ENCODE measurements around the gene CAMK1D. TPM values are rescaled to one million over a fixed set of nuclear protein-coding genes. Genes with fewer than 3 reads are reported as not detected.

The CAMK1D gene
- polyA plus RNA-seq, 2 of the 4 experiments (the other 2 are of a cell fraction), result 6.6 to 12.5 TPM

DNA sequence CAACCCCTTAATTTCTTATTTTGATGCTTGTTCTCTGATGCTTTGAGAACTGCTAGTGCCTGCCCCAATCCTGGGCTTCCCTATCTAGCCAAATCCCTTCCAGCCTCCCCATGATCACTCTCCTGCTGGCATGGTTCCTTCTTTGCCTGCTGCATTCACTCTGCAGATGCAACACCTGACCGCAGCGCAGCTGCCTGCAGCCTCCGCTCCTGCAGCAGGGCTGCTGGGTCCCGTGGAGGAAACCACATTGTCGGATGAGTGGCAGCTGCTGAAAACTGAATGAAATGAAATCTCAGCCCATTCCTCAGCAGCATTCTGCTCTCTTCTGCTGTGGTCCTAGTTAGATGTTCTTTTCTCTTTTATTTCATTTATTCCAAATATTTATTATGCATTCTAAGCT, 331.9 kb downstream of the CAMK1D start:
- 97% methylated on average over 5 of the region's 5 CpGs for WGBS (ENCODE audit: missing lambda C conversion rate)
- H3K4me2 ChIP-seq, result no peak overlapping the region
- DNase-seq (ENCODE audit: low read depth in 1 of 2, low spot score in 1 of 2) (no peak), ATAC-seq (no peak), FAIRE-seq (no peak)
- TF ChIP-seq, protein P1, sequence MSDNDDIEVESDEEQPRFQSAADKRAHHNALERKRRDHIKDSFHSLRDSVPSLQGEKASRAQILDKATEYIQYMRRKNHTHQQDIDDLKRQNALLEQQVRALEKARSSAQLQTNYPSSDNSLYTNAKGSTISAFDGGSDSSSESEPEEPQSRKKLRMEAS (IDR thresholded peaks at IDR 0.05), result no peak
- TF ChIP-seq BHLHE40 (IDR thresholded peaks at IDR 0.05; ENCODE audit: low read depth, low read length), result no peak
- no peak for TF ChIP-seq MYC (IDR thresholded peaks at IDR 0.05; ENCODE audit: borderline replicate concordance, low read length)
- TF ChIP-seq, protein P2, sequence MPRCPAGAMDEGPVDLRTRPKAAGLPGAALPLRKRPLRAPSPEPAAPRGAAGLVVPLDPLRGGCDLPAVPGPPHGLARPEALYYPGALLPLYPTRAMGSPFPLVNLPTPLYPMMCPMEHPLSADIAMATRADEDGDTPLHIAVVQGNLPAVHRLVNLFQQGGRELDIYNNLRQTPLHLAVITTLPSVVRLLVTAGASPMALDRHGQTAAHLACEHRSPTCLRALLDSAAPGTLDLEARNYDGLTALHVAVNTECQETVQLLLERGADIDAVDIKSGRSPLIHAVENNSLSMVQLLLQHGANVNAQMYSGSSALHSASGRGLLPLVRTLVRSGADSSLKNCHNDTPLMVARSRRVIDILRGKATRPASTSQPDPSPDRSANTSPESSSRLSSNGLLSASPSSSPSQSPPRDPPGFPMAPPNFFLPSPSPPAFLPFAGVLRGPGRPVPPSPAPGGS (IDR thresholded peaks at IDR 0.05), result no peak
- TF ChIP-seq CBX2 (IDR thresholded peaks at IDR 0.05; ENCODE audit: borderline replicate concordance, low read depth), result no peak
- TF ChIP-seq HOXB5 (CRISPR knock-in tag; IDR thresholded peaks at IDR 0.05), result no peak
- no peak for TF ChIP-seq JUN (IDR thresholded peaks at IDR 0.05)
- TF ChIP-seq EHMT2 (IDR thresholded peaks at IDR 0.05; ENCODE audit: low read depth), result no peak
- no peak for TF ChIP-seq RAD21 (conservative IDR thresholded peaks at IDR 0.05 in 1 of 2, IDR thresholded peaks at IDR 0.05 in 1 of 2)
- TF ChIP-seq CHD2 (IDR thresholded peaks at IDR 0.05; ENCODE audit: low read length, partially characterized antibody), result no peak
- TF ChIP-seq, protein P3, sequence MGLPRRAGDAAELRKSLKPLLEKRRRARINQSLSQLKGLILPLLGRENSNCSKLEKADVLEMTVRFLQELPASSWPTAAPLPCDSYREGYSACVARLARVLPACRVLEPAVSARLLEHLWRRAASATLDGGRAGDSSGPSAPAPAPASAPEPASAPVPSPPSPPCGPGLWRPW (IDR thresholded peaks at IDR 0.05), result no peak
- no peak for TF ChIP-seq GATA3 (IDR thresholded peaks at IDR 0.05; ENCODE audit: borderline replicate concordance)
- TF ChIP-seq, protein P4, sequence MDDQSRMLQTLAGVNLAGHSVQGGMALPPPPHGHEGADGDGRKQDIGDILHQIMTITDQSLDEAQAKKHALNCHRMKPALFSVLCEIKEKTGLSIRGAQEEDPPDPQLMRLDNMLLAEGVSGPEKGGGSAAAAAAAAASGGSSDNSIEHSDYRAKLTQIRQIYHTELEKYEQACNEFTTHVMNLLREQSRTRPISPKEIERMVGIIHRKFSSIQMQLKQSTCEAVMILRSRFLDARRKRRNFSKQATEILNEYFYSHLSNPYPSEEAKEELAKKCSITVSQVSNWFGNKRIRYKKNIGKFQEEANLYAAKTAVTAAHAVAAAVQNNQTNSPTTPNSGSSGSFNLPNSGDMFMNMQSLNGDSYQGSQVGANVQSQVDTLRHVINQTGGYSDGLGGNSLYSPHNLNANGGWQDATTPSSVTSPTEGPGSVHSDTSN (IDR thresholded peaks at IDR 0.05), result no peak
- TF ChIP-seq POLR2A (IDR thresholded peaks at IDR 0.05; ENCODE audit: low read length), result no peak
- TF ChIP-seq SREBF2 (IDR thresholded peaks at IDR 0.05), result no peak
- TF ChIP-seq RFX5 (IDR thresholded peaks at IDR 0.05), result no peak
- no peak for TF ChIP-seq ZNF302 (CRISPR knock-in tag; IDR thresholded peaks at IDR 0.05)
- no peaks in the 10 kb centered on the region for H3K9me3 ChIP-seq
- H3K4me3 ChIP-seq, result no peak overlapping the region
- POLR2A ChIA-PET, result no interaction called here
- CTCF ChIA-PET, result interaction anchor here (1.3 kb wide), 1 partner anchor 30 kb away, joined by 3 read pairs; no protein-coding TSS in a partner anchor
- H3K4me1 ChIP-seq, result peaks cover 10% of the 10 kb centered on the region; the same call in 2 of the 3 replicates
- peak overlapping the region in 1 of 2 experiments; percentile 5; a peak in 1 of 6 replicates for H3K27ac ChIP-seq

DNA sequence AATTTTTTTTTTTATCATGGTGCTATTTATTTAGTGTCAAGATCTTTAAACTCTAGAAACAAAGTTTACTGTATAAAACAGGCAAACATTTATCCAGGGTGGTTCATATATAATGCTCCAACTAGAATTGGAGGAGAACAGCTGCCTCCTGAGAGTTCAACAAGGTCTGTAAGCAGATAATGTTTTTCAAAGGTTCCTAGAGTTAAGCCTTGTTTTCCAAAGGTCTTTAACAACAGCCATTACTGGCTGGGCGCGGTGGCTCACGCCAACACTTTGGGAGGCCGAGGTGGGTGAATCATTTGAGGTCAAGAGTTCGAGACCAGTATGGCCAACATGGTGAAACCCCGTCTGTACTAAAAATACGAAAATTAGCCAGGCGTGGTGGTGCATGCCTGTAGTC, 335.4 kb downstream of the CAMK1D start:
- Histone ChIP-seq H3K27ac (no peak overlapping the region), H3K4me2 (peak overlapping the region; percentile 19; the same call in 2 of the 3 replicates), H3K4me3 (no peak overlapping the region), H3K9me3 (no peaks in the 10 kb centered on the region), H3K4me1 (peaks cover 10% of the 10 kb centered on the region; the same call in 2 of the 3 replicates)
- 80% methylated on average over 8 of the region's 8 CpGs for WGBS (ENCODE audit: missing lambda C conversion rate)
- ChIA-PET CTCF (interaction anchor here (0.6 to 1.4 kb wide), 2 partner anchors 18 to 217 kb away, joined by 4 read pairs; no protein-coding TSS in a partner anchor), POLR2A (no interaction called here)
- DNase-seq (ENCODE audit: low read depth in 1 of 2, low spot score in 1 of 2) (peak in 1 of 2 experiments; percentile 22), ATAC-seq (no peak), FAIRE-seq (no peak)
- TF ChIP-seq HEYL (CRISPR knock-in tag; IDR thresholded peaks at IDR 0.05) (no peak), TP53 (CRISPR knock-in tag; IDR thresholded peaks at IDR 0.05) (no peak)

DNA sequence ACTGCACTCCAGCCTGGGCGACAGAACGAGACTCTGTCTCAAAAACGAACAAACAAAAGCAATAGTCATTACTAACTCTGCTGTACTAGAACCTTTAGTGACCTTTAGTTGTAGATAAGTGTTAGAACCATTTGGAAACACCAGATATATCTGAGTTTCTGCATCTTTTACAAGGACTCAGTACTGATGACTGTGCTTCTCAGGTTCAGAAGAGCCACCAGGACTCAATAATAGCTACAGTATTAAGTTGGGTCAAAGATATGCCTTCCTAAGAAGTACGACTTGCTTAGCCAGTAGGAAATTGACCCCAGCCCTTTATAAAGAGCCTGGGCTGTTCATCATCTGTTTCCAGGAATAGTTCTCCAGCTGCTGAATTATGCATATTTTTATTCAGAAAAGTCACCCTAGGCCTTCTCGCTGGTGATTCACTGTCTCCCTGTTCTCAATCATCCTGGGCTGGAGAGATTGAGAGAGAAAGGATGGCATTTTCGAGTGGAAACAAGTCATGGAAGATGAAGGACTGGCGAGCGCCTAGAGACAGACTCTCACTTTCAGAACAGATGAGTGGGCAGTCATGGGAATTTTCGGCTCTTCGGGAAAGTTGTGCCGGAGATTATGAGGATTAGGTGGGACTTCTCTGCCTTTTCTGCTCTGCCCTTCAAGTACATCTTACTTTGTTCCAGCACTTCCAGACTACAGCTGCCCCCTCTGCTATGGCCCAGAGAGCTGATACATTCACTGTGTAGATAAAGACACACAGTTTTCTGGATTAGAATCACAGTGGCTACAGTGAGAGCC, 336.1 kb downstream of the CAMK1D start:
- TF ChIP-seq, protein P5, sequence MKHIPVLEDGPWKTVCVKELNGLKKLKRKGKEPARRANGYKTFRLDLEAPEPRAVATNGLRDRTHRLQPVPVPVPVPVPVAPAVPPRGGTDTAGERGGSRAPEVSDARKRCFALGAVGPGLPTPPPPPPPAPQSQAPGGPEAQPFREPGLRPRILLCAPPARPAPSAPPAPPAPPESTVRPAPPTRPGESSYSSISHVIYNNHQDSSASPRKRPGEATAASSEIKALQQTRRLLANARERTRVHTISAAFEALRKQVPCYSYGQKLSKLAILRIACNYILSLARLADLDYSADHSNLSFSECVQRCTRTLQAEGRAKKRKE (CRISPR knock-in tag; IDR thresholded peaks at IDR 0.05; ENCODE audit: low read depth), result no peak
- TF ChIP-seq EP300 (IDR thresholded peaks at IDR 0.05), result no peak
- no peak for TF ChIP-seq NFE2L2 (conservative IDR thresholded peaks at IDR 0.05; ENCODE audit: low read length)
- TF ChIP-seq HOXB13 (CRISPR knock-in tag; IDR thresholded peaks at IDR 0.05; ENCODE audit: low read depth), result no peak
- no peak for TF ChIP-seq NPAS2 (CRISPR knock-in tag; IDR thresholded peaks at IDR 0.05; ENCODE audit: borderline replicate concordance)
- TF ChIP-seq ZSCAN20 (CRISPR knock-in tag; IDR thresholded peaks at IDR 0.05), result no peak
- no peak for TF ChIP-seq RAD21 (conservative IDR thresholded peaks at IDR 0.05 in 1 of 2, IDR thresholded peaks at IDR 0.05 in 1 of 2)
- Histone ChIP-seq H3K4me3 (no peak overlapping the region), H3K9me3 (no peaks in the 10 kb centered on the region), H3K27ac (no peak overlapping the region; a peak in 1 of 6 replicates), H3K4me1 (peaks cover 10% of the 10 kb centered on the region; the same call in 2 of the 3 replicates), H3K4me2 (no peak overlapping the region)
- WGBS (ENCODE audit: missing lambda C conversion rate), result 87% methylated on average over 11 of the region's 11 CpGs
- ChIA-PET CTCF (interaction anchor here (0.6 kb wide), 1 partner anchor 17 kb away, joined by 4 read pairs; no protein-coding TSS in a partner anchor), POLR2A (no interaction called here)
- ATAC-seq (no peak), DNase-seq (ENCODE audit: low read depth in 1 of 2, low spot score in 1 of 2) (no peak), FAIRE-seq (no peak)
